ENCODE results near the gene CCDC9B.

Gene CCDC9B

DNA sequence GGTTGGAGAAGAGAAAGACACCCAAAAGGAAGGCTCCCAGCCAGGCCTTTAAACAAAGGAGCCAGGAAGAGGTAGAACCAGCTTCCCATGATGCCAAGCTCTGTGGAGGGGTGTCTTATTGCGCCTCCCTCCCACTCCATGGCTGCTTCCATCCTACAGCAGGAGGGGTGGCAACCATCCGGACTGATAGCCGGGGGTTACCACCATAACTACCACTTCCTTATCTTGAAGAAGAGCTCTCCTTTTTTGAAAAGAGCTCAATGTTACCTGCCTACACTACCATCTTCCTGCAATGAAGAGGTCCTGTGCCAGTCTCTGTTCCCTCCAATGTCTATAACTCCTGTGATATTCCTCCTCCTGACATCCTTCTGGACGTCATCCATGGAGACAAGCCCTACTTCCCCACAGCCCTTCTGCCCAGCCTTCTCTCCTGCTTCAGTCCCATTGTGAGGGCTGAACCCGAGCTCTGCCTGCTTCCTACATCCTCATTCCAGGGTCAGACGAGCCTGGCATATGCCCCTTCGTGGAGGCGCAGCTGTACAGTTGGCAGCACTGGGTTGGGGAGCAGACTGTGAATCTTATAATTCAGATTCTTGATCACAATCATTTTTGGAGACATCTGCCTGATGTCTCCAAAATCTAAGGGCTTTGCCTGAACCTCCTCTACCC, 8.5 kb downstream of the CCDC9B start:
- no peak overlapping the region for H3K4me3 ChIP-seq (ENCODE audit: low read depth, low read length)
- no peak for TF ChIP-seq CTCF (IDR thresholded peaks at IDR 0.05; ENCODE audit: insufficient read depth, low read length, missing control alignments)
- ChIA-PET POLR2A (interaction anchor here (0.8 to 6.8 kb wide), 2 partner anchors 8 to 37 kb away, joined by 3 to 81 read pairs; partner anchors contain the start of gene CCDC9B), CTCF (interaction anchor here (0.9 to 21.8 kb wide), 4 partner anchors 7 to 91 kb away, joined by 3 to 385 read pairs (median 144); partner anchors contain the start of genes CCDC9B, INAFM2 and PLCB2)
- no peak for DNase-seq (ENCODE audit: low read depth, low spot score)

DNA sequence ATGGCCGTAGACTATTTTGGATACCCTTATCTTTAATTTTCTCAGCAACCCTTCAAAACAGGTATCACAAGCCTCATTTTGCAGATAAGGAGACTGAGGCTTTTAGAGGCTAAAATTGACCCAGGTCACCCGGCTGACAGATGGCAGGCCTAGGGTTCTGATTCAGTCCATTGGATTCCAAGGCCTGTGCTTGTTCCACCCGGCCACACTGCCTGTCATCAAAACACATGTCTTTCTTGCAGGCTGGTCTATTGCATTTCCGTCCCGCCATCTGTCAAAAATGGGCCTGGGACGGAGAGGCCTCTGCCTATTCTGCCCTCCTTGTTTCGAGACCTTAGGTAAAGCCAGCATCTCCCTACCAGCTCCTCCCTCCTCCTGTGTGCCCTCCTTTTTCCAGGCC, 9.1 kb downstream of the CCDC9B start:
- TF ChIP-seq CTCF (IDR thresholded peaks at IDR 0.05; ENCODE audit: insufficient read depth, low read length, missing control alignments): no peak
- no peak overlapping the region for H3K4me3 ChIP-seq (ENCODE audit: low read depth, low read length)
- ChIA-PET POLR2A (interaction anchor here (6.8 kb wide), 1 partner anchor 8 kb away, joined by 81 read pairs; the partner anchor contains the start of gene CCDC9B), CTCF (interaction anchor here (0.9 to 21.8 kb wide), 5 partner anchors 8 to 92 kb away, joined by 3 to 385 read pairs (median 67); partner anchors contain the start of genes CCDC9B, INAFM2 and PLCB2)
- no peak for DNase-seq (ENCODE audit: low read depth, low spot score)

GRCh38 chr15:40331026-40331425, 9.7 kb downstream of the CCDC9B start:
- no peak overlapping the region for H3K4me3 ChIP-seq (ENCODE audit: low read depth, low read length)
- ChIA-PET POLR2A (interaction anchor here (1.6 to 6.8 kb wide), 2 partner anchors 9 to 13 kb away, joined by 4 to 81 read pairs; partner anchors contain the start of gene CCDC9B), CTCF (interaction anchor here (1.3 to 21.8 kb wide), 4 partner anchors 9 to 92 kb away, joined by 4 to 385 read pairs (median 144); partner anchors contain the start of genes CCDC9B, INAFM2 and PLCB2)
- DNase-seq (ENCODE audit: low read depth, low spot score): no peak
- no peak for TF ChIP-seq CTCF (IDR thresholded peaks at IDR 0.05; ENCODE audit: insufficient read depth, low read length, missing control alignments)

GRCh38 chr15:40330368-40330836, 10.3 kb downstream of the CCDC9B start:
- CTCF ChIA-PET: interaction anchor here (1.0 to 21.8 kb wide), 5 partner anchors 9 to 93 kb away, joined by 3 to 385 read pairs (median 67); partner anchors contain the start of genes CCDC9B, INAFM2 and PLCB2

DNA sequence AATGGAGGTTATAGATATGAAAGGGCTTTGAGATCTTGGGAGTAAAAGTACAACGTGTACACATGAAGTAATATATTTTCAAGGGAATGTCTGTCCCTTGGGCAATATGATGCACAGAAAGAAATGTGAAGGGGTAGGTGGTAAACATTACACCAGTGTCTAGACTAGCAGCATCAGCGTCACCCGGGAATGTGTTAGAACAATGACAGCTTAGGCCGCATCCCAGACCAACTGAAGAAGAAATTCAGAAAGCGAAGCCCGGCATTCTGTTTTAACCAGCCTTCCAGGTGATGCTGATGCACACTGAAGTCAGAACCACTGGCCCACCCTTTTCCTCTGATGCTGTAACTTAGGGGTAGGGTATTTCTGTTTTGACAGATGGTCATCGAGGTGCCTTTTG, 10.9 kb downstream of the CCDC9B start:
- TF ChIP-seq CTCF (IDR thresholded peaks at IDR 0.05; ENCODE audit: insufficient read depth, low read length, missing control alignments): no peak
- POLR2A ChIA-PET: interaction anchor here (0.7 to 6.8 kb wide), 3 partner anchors 10 to 17 kb away, joined by 3 to 81 read pairs (median 4); partner anchors contain the start of gene CCDC9B
- no peak for DNase-seq (ENCODE audit: low read depth, low spot score)
- CTCF ChIA-PET: interaction anchor here (1.0 to 21.8 kb wide), 6 partner anchors 10 to 93 kb away, joined by 3 to 385 read pairs (median 36); partner anchors contain the start of genes CCDC9B, INAFM2 and PLCB2
- H3K4me3 ChIP-seq (ENCODE audit: low read depth, low read length): no peak overlapping the region

More at GRCh38 chr15:40330368-40330836, 10.3 kb downstream of the CCDC9B start:
- DNase-seq (ENCODE audit: low read depth, low spot score): no peak
- no peak for TF ChIP-seq CTCF (IDR thresholded peaks at IDR 0.05; ENCODE audit: insufficient read depth, low read length, missing control alignments)
- H3K4me3 ChIP-seq (ENCODE audit: low read depth, low read length): no peak overlapping the region
- POLR2A ChIA-PET: interaction anchor here (1.6 to 6.8 kb wide), 2 partner anchors 9 to 13 kb away, joined by 4 to 81 read pairs; partner anchors contain the start of gene CCDC9B

- POLR2A ChIA-PET: interaction anchor here (0.6 to 6.8 kb wide), 3 partner anchors 8 to 78 kb away, joined by 3 to 81 read pairs (median 3); partner anchors contain the start of gene CCDC9B
- TF ChIP-seq CTCF (IDR thresholded peaks at IDR 0.05; ENCODE audit: insufficient read depth, low read length, missing control alignments): no peak
- H3K4me3 ChIP-seq (ENCODE audit: low read depth, low read length): no peak overlapping the region
- DNase-seq (ENCODE audit: low read depth, low spot score): no peak
- CTCF ChIA-PET: interaction anchor here (0.9 to 21.8 kb wide), 7 partner anchors 11 to 94 kb away, joined by 3 to 385 read pairs (median 6); partner anchors contain the start of genes CCDC9B, INAFM2 and PLCB2
Observed at GRCh38 chr15:40328751-40329150, 12.0 kb downstream of the CCDC9B start.

All from AG04449 (cell line).